OCI-M1 (cell line): Measurements from ENCODE around the gene CHPF2.

Experiments used
- DNase-seq: peaks from one replicate; lab custom pipeline; 2025; lab: John Stamatoyannopoulos, UW

CHPF2 gene

DNA sequence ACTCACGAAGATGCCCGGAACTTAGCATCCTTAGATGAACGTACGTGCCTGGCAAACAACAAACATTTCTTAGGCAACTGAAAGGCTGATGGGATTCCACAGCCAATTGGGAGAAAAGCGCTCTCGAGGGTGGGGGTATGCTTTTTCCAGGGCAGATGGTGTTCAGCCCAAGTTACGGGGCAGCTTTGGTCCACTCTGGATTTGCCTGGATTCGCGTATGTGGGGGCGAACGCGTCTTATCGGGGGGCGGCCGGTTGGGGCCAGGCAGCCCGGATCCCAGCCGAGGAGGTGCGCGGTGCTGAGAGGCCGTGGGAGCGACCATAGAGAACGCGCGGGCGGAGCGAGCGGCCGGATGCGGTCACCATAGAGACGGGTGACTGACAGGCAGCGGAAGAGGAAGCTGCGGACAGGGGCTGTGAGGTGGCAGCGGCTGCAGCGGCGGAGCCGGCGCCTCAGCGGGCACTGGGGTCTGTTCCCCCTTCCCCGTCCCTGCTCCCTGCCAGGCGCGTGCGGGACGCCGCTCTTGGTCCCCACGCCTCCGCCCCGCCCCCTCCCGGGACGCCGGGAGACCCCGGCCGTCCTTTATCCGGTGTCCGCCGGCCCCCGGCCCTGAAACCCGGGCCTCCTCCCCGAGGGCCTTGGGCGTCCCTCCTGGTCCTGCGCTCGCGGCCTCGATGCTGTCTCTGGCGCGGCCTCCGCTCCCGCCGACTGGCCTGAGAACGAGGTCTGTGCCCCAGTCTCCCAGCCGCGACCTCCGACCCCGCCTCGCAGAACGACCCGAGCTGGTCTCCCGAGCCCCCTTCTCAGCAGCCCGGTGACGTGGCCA is at the start of gene CHPF2:
CHPF2 (plus strand) TSS at position 393 of the 826 bp plus-strand sequence. CDS start 1,529 bp downstream, outside the sequence.
- peak; percentile 86 for DNase-seq

GRCh38 chr7:151185762-151186639 is 46.3 kb upstream of the CHPF2 start:
- DNase-seq, result no peak

DNA sequence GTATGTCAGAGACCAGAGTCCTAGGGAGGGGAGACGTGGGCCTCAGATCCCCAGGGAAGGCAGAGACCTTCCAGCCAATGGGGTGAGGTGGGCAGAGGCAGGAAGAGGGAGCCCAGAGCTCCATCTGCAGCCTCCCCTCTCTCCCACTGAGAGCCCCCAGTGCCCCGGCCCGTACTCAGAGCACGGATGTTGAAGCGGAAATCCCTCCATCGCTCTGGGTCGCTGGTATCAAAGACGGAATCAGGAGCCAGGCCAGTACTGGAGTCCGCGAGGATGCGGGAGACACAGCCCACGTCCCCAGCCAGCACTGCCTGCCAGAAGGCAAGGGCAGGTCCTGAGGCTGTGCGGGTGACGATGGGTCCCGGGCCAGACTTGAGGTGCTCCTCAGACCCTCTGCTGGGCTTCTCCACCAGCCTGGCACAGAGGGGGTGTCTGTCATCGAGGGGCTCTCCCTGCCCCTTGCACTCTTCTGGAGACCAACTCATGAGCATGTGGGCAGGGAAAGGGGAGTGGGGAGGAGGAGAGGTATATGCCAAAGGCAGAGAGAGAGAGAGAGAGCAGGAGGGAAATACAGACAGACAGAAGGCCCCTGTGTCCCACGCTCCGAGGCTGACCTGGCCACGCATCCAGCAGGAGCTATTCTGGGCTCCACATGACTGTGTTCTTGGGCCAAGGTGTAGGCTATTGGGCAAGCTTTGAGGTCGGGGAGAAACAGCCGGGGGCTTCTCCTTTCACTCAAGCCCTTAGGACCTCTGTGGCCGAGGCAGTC is 45.5 kb upstream of the CHPF2 start, which contains the start of gene ASB10:
ASB10 (minus strand) TSS at position 611 of the 769 bp plus-strand sequence; CDS start at position 491, 120 bp downstream.
- no peak for DNase-seq

- no peak for DNase-seq
These were observed 44.7 kb upstream of the CHPF2 start for GRCh38 chr7:151187409-151188251.

- DNase-seq, result no peak
These were observed 44.1 kb upstream of the CHPF2 start for GRCh38 chr7:151188252-151188542.

- no peak for DNase-seq
These were observed 43.2 kb upstream of the CHPF2 start for GRCh38 chr7:151189038-151189437.

DNA sequence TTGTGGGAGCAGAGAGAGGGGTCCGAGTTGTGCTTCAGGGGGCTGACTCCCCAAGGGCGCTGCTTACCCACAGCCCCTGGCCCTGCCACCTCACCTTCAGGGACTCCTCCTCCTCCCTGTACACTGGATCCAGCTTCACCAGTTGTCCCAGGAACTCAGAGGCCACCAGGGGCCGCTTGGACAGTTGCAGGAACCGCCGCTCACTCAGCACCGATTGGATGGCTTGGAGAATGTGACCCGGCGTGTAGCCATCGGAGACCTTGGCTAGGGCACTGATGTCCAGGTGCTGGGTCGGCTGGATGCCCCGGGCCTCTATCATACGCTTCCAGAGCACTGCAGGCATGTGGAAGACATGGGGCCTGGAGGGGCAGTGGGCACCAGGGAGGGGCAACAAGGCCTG is 40.7 kb upstream of the CHPF2 start:
- DNase-seq, result no peak

DNA sequence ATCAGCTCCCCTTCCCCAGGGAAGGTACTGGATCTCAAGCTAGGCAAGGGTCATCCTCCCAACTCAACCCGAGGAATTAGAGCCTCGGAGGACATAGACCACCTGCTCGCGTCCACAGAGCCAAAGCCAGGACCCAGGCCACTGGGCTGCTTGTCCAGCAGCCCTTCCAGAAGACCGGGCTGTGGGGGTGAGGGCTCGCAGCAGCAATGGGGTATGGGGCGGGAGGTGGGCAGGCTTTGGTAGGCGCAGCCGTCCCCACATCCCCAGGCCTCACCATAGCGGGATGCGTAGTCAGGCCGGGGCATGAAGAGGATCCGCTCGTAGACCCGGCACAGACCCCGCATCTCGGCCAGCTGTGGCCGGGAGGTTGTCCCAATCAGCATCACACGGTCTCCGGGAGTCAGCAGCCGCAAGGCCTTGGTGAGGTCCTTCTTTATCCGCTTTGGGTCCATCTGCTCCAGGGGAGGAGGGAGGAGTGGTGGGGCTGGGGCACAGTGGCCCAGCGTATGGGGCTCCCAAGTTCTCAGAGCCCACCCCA is 40.2 kb upstream of the CHPF2 start:
- DNase-seq, result no peak

GRCh38 chr7:151193203-151193978 is 38.9 kb upstream of the CHPF2 start:
- DNase-seq, result no peak

DNA sequence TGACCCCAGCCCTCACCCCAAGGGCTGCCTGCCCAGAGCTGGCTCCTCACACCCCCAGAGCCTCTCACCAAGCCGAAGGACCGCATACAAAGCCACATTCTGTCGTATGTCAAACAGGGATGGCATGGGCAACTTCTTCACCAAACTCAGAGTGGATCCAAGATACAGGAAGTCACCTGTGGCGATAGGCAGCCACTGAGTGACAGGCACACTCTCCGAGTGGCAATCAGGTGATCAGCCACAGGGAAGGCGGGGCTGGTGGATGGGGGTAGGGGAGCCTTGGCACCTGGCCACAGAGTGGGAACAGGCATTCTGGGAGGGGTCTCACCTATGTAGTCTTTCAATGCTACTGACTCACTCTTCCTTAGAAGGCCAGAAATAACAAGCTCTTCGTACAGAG is 38.1 kb upstream of the CHPF2 start:
- no peak for DNase-seq

GRCh38 chr7:151195616-151196450 is 36.5 kb upstream of the CHPF2 start:
- DNase-seq, result no peak

GRCh38 chr7:151197932-151198331 is 34.4 kb upstream of the CHPF2 start:
- no peak for DNase-seq

- DNase-seq, result no peak
These were observed 33.1 kb upstream of the CHPF2 start for GRCh38 chr7:151198945-151199848.

DNA sequence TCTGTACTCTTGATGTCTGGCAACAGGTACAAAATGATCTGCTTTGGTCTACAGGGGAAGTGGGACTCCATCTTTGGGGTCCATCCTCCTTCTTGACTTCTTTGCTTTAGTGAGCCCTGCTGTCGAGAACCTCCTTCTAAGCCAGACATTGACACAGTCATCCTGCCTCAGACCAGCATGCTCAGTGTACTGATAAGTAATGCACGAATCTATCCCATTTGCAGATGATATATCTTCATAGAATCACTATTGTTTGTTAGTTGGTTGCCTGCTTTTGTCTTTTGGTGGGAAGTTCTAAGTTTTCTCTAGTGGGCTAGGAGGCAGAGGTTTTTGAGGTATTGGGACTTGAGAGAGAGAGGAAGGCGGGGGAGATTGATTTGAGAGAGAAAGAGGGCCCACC is 30.9 kb upstream of the CHPF2 start:
- no peak for DNase-seq

DNA sequence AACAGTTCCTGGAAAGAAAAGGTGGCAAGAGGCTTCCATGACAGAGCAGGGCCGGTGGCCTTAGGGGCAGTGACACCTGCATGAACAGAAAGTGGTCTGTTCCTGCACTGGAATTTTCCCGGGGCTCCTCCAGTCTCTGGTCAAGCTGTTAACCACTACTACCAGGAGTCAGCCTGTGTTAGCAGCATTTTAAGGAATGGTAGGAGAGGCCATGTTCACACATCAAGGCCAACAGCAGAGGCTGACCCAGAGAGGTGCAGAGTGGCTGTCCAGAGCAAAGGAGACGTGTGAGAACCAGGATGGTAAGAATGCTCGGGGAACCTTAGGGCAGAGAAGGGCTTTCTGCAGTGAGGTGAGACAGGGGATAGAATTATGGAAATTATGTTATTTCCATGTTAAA is 30.5 kb upstream of the CHPF2 start:
- DNase-seq, result no peak

- DNase-seq, result no peak
These were observed 29.4 kb upstream of the CHPF2 start for GRCh38 chr7:151202836-151203235.

GRCh38 chr7:151204383-151205032 is 27.8 kb upstream of the CHPF2 start:
- no peak for DNase-seq

DNA sequence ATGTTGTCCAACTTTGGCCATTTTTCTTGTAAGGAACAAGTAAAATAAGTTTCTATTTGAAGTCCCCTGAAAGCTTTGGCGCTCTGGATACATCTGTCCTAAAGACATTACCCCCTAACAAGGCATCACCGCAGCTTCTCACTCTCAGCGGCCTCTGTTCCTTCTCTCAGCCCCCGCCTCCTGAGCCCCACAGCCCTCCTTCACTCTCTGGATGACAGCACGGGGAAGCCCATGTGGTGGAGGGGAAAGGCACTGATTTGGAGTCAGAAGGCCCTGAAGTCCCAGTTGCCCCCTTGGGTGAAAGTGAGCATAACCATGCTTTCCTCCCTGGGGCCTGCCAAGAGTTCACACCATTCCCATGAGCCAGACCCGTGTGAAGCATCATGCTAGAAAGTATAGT is 26.6 kb upstream of the CHPF2 start:
- DNase-seq, result no peak
